Measurements from ENCODE around the gene MGAT3.

Gene MGAT3

GRCh38 chr22:39417641-39418040 lies 39.2 kb upstream of the MGAT3 start:
- Histone ChIP-seq H3K9me3 (ENCODE audit: insufficient read depth, low read length, severe bottlenecking) (no peaks in the 10 kb centered on the region), H3K36me3 (ENCODE audit: insufficient read depth, low read length) (peaks cover 71% of the 10 kb centered on the region), H2AFZ (ENCODE audit: low read depth, low read length) (no peak overlapping the region), H3K4me3 (ENCODE audit: low read depth in 1 of 2, low read length in 2 of 2) (no peak overlapping the region), H4K20me1 (ENCODE audit: insufficient read depth, low read length) (peaks cover 24% of the 10 kb centered on the region), H3K79me2 (ENCODE audit: insufficient read depth, low read length) (peaks cover 8% of the 10 kb centered on the region), H3K4me1 (ENCODE audit: insufficient read depth, low read length) (peaks cover 12% of the 10 kb centered on the region), H3K27ac (ENCODE audit: low read length) (no peak overlapping the region), H3K4me2 (ENCODE audit: insufficient read depth, low read length) (no peak overlapping the region), H3K27me3 (ENCODE audit: insufficient read depth, low read length, poor library complexity) (no peaks in the 10 kb centered on the region), H3K9ac (ENCODE audit: low read depth, low read length) (no peak overlapping the region)
- TF ChIP-seq CTCF (IDR thresholded peaks at IDR 0.05; ENCODE audit: borderline replicate concordance, extremely low read depth, low read length, poor library complexity, severe bottlenecking) (no peak), EZH2 (IDR thresholded peaks at IDR 0.05; ENCODE audit: borderline replicate concordance, low read depth, low read length, severe bottlenecking) (no peak)
- ATAC-seq (ENCODE audit: insufficient read depth, low read depth), result no peak
- no peak for DNase-seq

GRCh38 chr22:39418696-39419095 lies 38.1 kb upstream of the MGAT3 start:
- H3K4me2 ChIP-seq (ENCODE audit: insufficient read depth, low read length), result no peak overlapping the region
- TF ChIP-seq EZH2 (IDR thresholded peaks at IDR 0.05; ENCODE audit: borderline replicate concordance, low read depth, low read length, severe bottlenecking) (no peak), CTCF (IDR thresholded peaks at IDR 0.05; ENCODE audit: borderline replicate concordance, extremely low read depth, low read length, poor library complexity, severe bottlenecking) (no peak)

GRCh38 chr22:39419096-39419495 lies 37.7 kb upstream of the MGAT3 start:
- Histone ChIP-seq H4K20me1 (ENCODE audit: insufficient read depth, low read length) (peaks cover 16% of the 10 kb centered on the region), H3K9me3 (ENCODE audit: insufficient read depth, low read length, severe bottlenecking) (no peaks in the 10 kb centered on the region), H3K4me1 (ENCODE audit: insufficient read depth, low read length) (no peaks in the 10 kb centered on the region), H3K27ac (ENCODE audit: low read length) (no peak overlapping the region), H3K27me3 (ENCODE audit: insufficient read depth, low read length, poor library complexity) (no peaks in the 10 kb centered on the region), H3K4me2 (ENCODE audit: insufficient read depth, low read length) (no peak overlapping the region), H3K36me3 (ENCODE audit: insufficient read depth, low read length) (peaks cover 79% of the 10 kb centered on the region), H2AFZ (ENCODE audit: low read depth, low read length) (no peak overlapping the region), H3K79me2 (ENCODE audit: insufficient read depth, low read length) (peaks cover under 1% of the 10 kb centered on the region), H3K9ac (ENCODE audit: low read depth, low read length) (no peak overlapping the region), H3K4me3 (ENCODE audit: low read depth in 1 of 2, low read length in 2 of 2) (no peak overlapping the region)
- TF ChIP-seq EZH2 (IDR thresholded peaks at IDR 0.05; ENCODE audit: borderline replicate concordance, low read depth, low read length, severe bottlenecking), result no peak
- DNase-seq, result no peak
- ATAC-seq (ENCODE audit: insufficient read depth, low read depth), result no peak

More at GRCh38 chr22:39418696-39419095, 38.1 kb upstream of the MGAT3 start:
- Histone ChIP-seq H4K20me1 (ENCODE audit: insufficient read depth, low read length) (peaks cover 20% of the 10 kb centered on the region), H3K4me1 (ENCODE audit: insufficient read depth, low read length) (peaks cover 1% of the 10 kb centered on the region), H3K9me3 (ENCODE audit: insufficient read depth, low read length, severe bottlenecking) (no peaks in the 10 kb centered on the region), H3K36me3 (ENCODE audit: insufficient read depth, low read length) (peaks cover 76% of the 10 kb centered on the region), H3K79me2 (ENCODE audit: insufficient read depth, low read length) (peaks cover 4% of the 10 kb centered on the region), H3K27ac (ENCODE audit: low read length) (no peak overlapping the region), H3K4me3 (ENCODE audit: low read depth in 1 of 2, low read length in 2 of 2) (no peak overlapping the region), H3K9ac (ENCODE audit: low read depth, low read length) (no peak overlapping the region), H2AFZ (ENCODE audit: low read depth, low read length) (no peak overlapping the region), H3K27me3 (ENCODE audit: insufficient read depth, low read length, poor library complexity) (no peaks in the 10 kb centered on the region)
- ATAC-seq (ENCODE audit: insufficient read depth, low read depth) (no peak), DNase-seq (no peak)

GRCh38 chr22:39419911-39420310 lies 36.9 kb upstream of the MGAT3 start:
- no peak overlapping the region for H3K27ac ChIP-seq (ENCODE audit: low read length)
- peaks cover 82% of the 10 kb centered on the region for H3K36me3 ChIP-seq (ENCODE audit: insufficient read depth, low read length)
- no peaks in the 10 kb centered on the region for H3K9me3 ChIP-seq (ENCODE audit: insufficient read depth, low read length, severe bottlenecking)
- ATAC-seq (ENCODE audit: insufficient read depth, low read depth), result no peak
- no peak overlapping the region for H2AFZ ChIP-seq (ENCODE audit: low read depth, low read length)
- H3K4me3 ChIP-seq (ENCODE audit: low read depth in 1 of 2, low read length in 2 of 2), result no peak overlapping the region
- no peak for TF ChIP-seq CTCF (IDR thresholded peaks at IDR 0.05; ENCODE audit: borderline replicate concordance, extremely low read depth, low read length, poor library complexity, severe bottlenecking)
- no peak for TF ChIP-seq EZH2 (IDR thresholded peaks at IDR 0.05; ENCODE audit: borderline replicate concordance, low read depth, low read length, severe bottlenecking)
- H4K20me1 ChIP-seq (ENCODE audit: insufficient read depth, low read length), result peaks cover 8% of the 10 kb centered on the region
- H3K27me3 ChIP-seq (ENCODE audit: insufficient read depth, low read length, poor library complexity), result no peaks in the 10 kb centered on the region
- H3K4me2 ChIP-seq (ENCODE audit: insufficient read depth, low read length), result no peak overlapping the region
- no peaks in the 10 kb centered on the region for H3K4me1 ChIP-seq (ENCODE audit: insufficient read depth, low read length)
- H3K79me2 ChIP-seq (ENCODE audit: insufficient read depth, low read length), result no peaks in the 10 kb centered on the region
- DNase-seq, result no peak
- no peak overlapping the region for H3K9ac ChIP-seq (ENCODE audit: low read depth, low read length)

All from DND-41 (cell line).